SK-N-SH (cell line): ENCODE results near the gene SELENOI. TPM values are rescaled to one million over a fixed set of nuclear protein-coding genes. Genes with fewer than 3 reads are reported as not detected.

Experiments
- CTCF ChIA-PET: fragments of 300-600, 350-600 bp; formaldehyde crosslinking; extraction: SDS; loops from one replicate; lab custom pipeline; 2021; lab: Yijun Ruan, JAX
- POLR2A ChIA-PET: fragments of 350-600 bp; sonication (Branson Sonifier 250); formaldehyde crosslinking; extraction: SDS; loops from one replicate; lab custom pipeline; 2020; ENCODE audit warnings: antibody characterized with exemption, inconsistent platforms; lab: Yijun Ruan, JAX
- DNase-seq: peaks from one replicate; pipeline ENCODE4 v3.0.0; 2012
- H2AFZ ChIP-seq: fragments of 200-600 bp; sonication (generic); 2 replicates; pipeline ENCODE4 v1.8.1; 2016; ENCODE audit warnings: antibody characterized with exemption, mild to moderate bottlenecking, low read depth
- H3F3A ChIP-seq: fragments of 200-600 bp; sonication (generic); replicated peaks from 2 replicates; pipeline ENCODE3; 2016; ENCODE audit warnings: antibody characterized with exemption, mild to moderate bottlenecking; ENCODE audit not compliant: insufficient read depth
- H3K27ac ChIP-seq, 2 experiments: fragments of 200-500 bp in 1 of 2; fragments of 200-600 bp in 1 of 2; sonication (Bioruptor generic) in 1 of 2; sonication (generic), shearing (Covaris generic) in 1 of 2; 2 replicates each; pipeline versions ENCODE4 v1.5.1 to v1.6.1; 2014 to 2016; ENCODE audit warnings: low read depth in 2 of 2, inconsistent platforms in 1 of 2, low read length in 1 of 2, mild to moderate bottlenecking in 1 of 2, mixed read lengths in 1 of 2
- H3K27me3 ChIP-seq: fragments of 200-600 bp; sonication (generic), shearing (Covaris generic); 2 replicates; pipeline ENCODE4 v1.6.1; 2016; ENCODE audit warnings: mixed run types; ENCODE audit not compliant: insufficient read depth
- H3K36me3 ChIP-seq, 2 experiments: fragments of 200-500 bp in 1 of 2; fragments of 200-600 bp in 1 of 2; sonication (Bioruptor generic) in 1 of 2; sonication (generic) in 1 of 2; replicated peaks in 1 of 2; 2 replicates each; pipeline versions ENCODE3 to v1.5.1; 2014 to 2016; ENCODE audit warnings: low read length in 1 of 2, mild to moderate bottlenecking in 1 of 2; ENCODE audit not compliant: insufficient read depth in 2 of 2, control insufficient read depth in 1 of 2
- H3K4me1 ChIP-seq, 2 experiments: fragments of 200-500 bp in 1 of 2; fragments of 200-600 bp in 1 of 2; sonication (Bioruptor generic) in 1 of 2; sonication (generic), shearing (Covaris generic) in 1 of 2; 2 replicates each; pipeline versions ENCODE4 v1.5.1 to v1.6.1; 2014 to 2016; ENCODE audit warnings: low read depth in 1 of 2, low read length in 1 of 2, mixed run types in 1 of 2; ENCODE audit not compliant: insufficient read depth in 2 of 2, control insufficient read depth in 1 of 2
- H3K4me2 ChIP-seq: fragments of 200-600 bp; sonication (generic), shearing (Covaris generic); 2 replicates; pipeline ENCODE4 v1.6.1; 2017; ENCODE audit warnings: mixed run types
- H3K4me3 ChIP-seq, 2 experiments: fragments of 200-500 bp in 1 of 2; fragments of 200-600 bp in 1 of 2; sonication (Bioruptor generic) in 1 of 2; sonication (generic), shearing (Covaris generic) in 1 of 2; 2 replicates each; pipeline versions ENCODE4 v1.5.1 to v1.8.1; 2014 to 2016; ENCODE audit warnings: low read depth in 2 of 2, inconsistent platforms in 1 of 2, low read length in 1 of 2, mild to moderate bottlenecking in 1 of 2, mixed read lengths in 1 of 2, moderate library complexity in 1 of 2
- H3K79me2 ChIP-seq: fragments of 200-600 bp; sonication (generic); 2 replicates; pipeline ENCODE4 v1.8.1; 2017; ENCODE audit warnings: mild to moderate bottlenecking; ENCODE audit not compliant: insufficient read depth
- H3K9ac ChIP-seq: fragments of 200-600 bp; sonication (generic); 2 replicates; pipeline ENCODE4 v1.6.1; 2017; ENCODE audit warnings: mixed run types
- H3K9me2 ChIP-seq: fragments of 200-600 bp; sonication (generic); 2 replicates; pipeline ENCODE4 v1.6.1; 2017; ENCODE audit warnings: mixed run types
- H3K9me3 ChIP-seq: fragments of 200-600 bp; sonication (generic); 2 replicates; pipeline ENCODE4 v1.6.1; 2017; ENCODE audit warnings: mixed run types, mild to moderate bottlenecking, moderate library complexity
- H4K20me1 ChIP-seq: fragments of 200-600 bp; sonication (generic); 2 replicates; pipeline ENCODE4 v1.6.1; 2017; ENCODE audit warnings: mild to moderate bottlenecking, mixed run types; ENCODE audit not compliant: insufficient read depth
- ELF1 ChIP-seq: IDR thresholded peaks from 2 replicates; pipeline ENCODE4 v1.4.0; 2012
- EP300 ChIP-seq, 2 experiments: IDR thresholded peaks; 2 replicates each; pipeline versions ENCODE4 v1.4.0 to v1.6.1; 2012; ENCODE audit warnings: borderline replicate concordance in 1 of 2, low read depth in 1 of 2, low read length in 1 of 2
- FOSL2 ChIP-seq: IDR thresholded peaks from 2 replicates; pipeline ENCODE4 v1.4.0; 2012; ENCODE audit warnings: low read depth, mild to moderate bottlenecking, moderate library complexity, borderline replicate concordance
- GABPA ChIP-seq: IDR thresholded peaks from 2 replicates; pipeline ENCODE4 v1.4.0; 2012; ENCODE audit warnings: low read depth, mild to moderate bottlenecking
- GATA2 ChIP-seq: sonication (generic); formaldehyde crosslinking; IDR thresholded peaks from 2 replicates; pipeline ENCODE4 v1.5.0; 2020; ENCODE audit warnings: mild to moderate bottlenecking, missing genetic modification reagents
- JUND ChIP-seq: IDR thresholded peaks from 2 replicates; pipeline ENCODE4 v1.4.0; 2012
- MEF2A ChIP-seq: IDR thresholded peaks from 2 replicates; pipeline ENCODE4 v1.4.0; 2012; ENCODE audit warnings: low read depth, borderline replicate concordance
- NFIC ChIP-seq: IDR thresholded peaks from 2 replicates; pipeline ENCODE4 v1.4.0; 2012; ENCODE audit warnings: borderline replicate concordance
- POLR2AphosphoS5 ChIP-seq: IDR thresholded peaks from 2 replicates; pipeline ENCODE4 v1.6.1; 2012; ENCODE audit warnings: low read depth, low read length
- RCOR1 ChIP-seq: fragments of 150-350 bp; IDR thresholded peaks from 2 replicates; pipeline ENCODE4 v1.6.1; 2017; ENCODE audit warnings: antibody characterized with exemption, low read length
- RFX5 ChIP-seq: IDR thresholded peaks from 2 replicates; pipeline ENCODE4 v1.6.1; 2012; ENCODE audit warnings: mild to moderate bottlenecking, improper control_type of control experiment, low read length
- RXRA ChIP-seq: IDR thresholded peaks from 2 replicates; pipeline ENCODE4 v1.4.0; 2012; ENCODE audit warnings: low read depth, mild to moderate bottlenecking, borderline replicate concordance
- SIN3A ChIP-seq: IDR thresholded peaks from 2 replicates; pipeline ENCODE4 v1.6.1; 2012; ENCODE audit warnings: low read depth, mild to moderate bottlenecking, low read length, moderate library complexity, borderline replicate concordance
- TAF1 ChIP-seq: IDR thresholded peaks from 2 replicates; pipeline ENCODE4 v1.6.1; 2012; ENCODE audit warnings: low read depth, mild to moderate bottlenecking, low read length, moderate library complexity, borderline replicate concordance
- TCF12 ChIP-seq: IDR thresholded peaks from 2 replicates; pipeline ENCODE4 v1.4.0; 2012
- YY1 ChIP-seq: IDR thresholded peaks from 2 replicates; pipeline ENCODE4 v1.4.0; 2012; ENCODE audit warnings: low read depth, mild to moderate bottlenecking
- WGBS: methylation state at CpG from one replicate; pipeline ENCODE4 v1.1.6; 2017; ENCODE audit warnings: low lambda C conversion rate; 5-methylcytosine and 5-hydroxymethylcytosine counted together
- polyA plus RNA-seq, 3 experiments: library from polyadenylated mRNA; depleted of rRNA; stranded (reverse); fragments of >200 nt; gene quantifications; 2 replicates each; pipeline ENCODE4 v1.2.3, GENCODE V29; 2012
- TF ChIP-seq, protein P1 (sequence below): IDR thresholded peaks from 2 replicates; pipeline ENCODE4 v1.6.1; 2012; ENCODE audit warnings: mild to moderate bottlenecking, low read depth, low read length, moderate library complexity
- TF ChIP-seq, protein P2 (sequence below): IDR thresholded peaks from 2 replicates; pipeline ENCODE4 v1.4.0; 2012; ENCODE audit warnings: low read depth, borderline replicate concordance
- TF ChIP-seq, protein P3 (sequence below): IDR thresholded peaks from 2 replicates; pipeline ENCODE4; 2012

Gene SELENOI
- polyA plus RNA-seq, 1 of the 3 experiments (the other 2 are of a cell fraction): 4.4 TPM

DNA sequence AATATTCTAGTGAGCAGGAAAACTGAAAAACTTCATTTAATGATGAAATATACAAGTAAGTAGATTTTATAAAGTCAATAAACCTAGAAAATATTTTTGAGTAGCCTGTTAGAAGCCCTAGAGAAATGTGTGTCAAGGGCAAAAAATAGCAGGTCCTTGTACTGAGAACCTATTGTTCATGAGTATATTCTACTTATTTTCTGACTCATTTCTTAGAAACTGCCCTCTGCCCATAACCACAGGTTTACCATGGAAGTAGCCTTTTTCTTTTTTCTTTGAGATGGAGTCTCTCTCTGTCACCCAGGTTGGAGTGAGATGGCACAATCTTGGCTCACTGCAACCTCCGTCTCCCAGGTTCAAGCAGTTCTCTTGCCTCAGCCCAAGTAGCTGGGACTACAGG, 19.4 kb upstream of the SELENOI start:
- Histone ChIP-seq H4K20me1 (no peaks in the 10 kb centered on the region), H3K4me1 (no peaks in the 10 kb centered on the region), H3K4me3 (no peak overlapping the region), H3K36me3 (no peaks in the 10 kb centered on the region), H3K27ac (no peak overlapping the region), H3K9me3 (no peaks in the 10 kb centered on the region), H3K4me2 (no peak overlapping the region), H3K79me2 (no peaks in the 10 kb centered on the region), H2AFZ (no peak overlapping the region), H3F3A (peaks cover 6% of the 10 kb centered on the region), H3K27me3 (no peaks in the 10 kb centered on the region)
- no peak for DNase-seq
- CTCF ChIA-PET: interaction anchor here (1.0 to 1.7 kb wide), 4 partner anchors 9 to 91 kb away, joined by 3 to 4 read pairs (median 3); no protein-coding TSS in a partner anchor
- POLR2A ChIA-PET: no interaction called here
- TF ChIP-seq GATA2 (CRISPR knock-in tag) (no peak), ELF1 (no peak), RCOR1 (no peak), RXRA (no peak), RFX5 (no peak), SIN3A (no peak), MEF2A (no peak), EP300 (IDR thresholded peaks at IDR 0.05; ENCODE audit: borderline replicate concordance in 1 of 2, low read depth in 1 of 2, low read length in 1 of 2) (no peak), JUND (no peak), YY1 (no peak), TAF1 (no peak), TCF12 (no peak), NFIC (no peak), GABPA (no peak), FOSL2 (no peak), POLR2AphosphoS5 (no peak)
- TF ChIP-seq, protein P1, sequence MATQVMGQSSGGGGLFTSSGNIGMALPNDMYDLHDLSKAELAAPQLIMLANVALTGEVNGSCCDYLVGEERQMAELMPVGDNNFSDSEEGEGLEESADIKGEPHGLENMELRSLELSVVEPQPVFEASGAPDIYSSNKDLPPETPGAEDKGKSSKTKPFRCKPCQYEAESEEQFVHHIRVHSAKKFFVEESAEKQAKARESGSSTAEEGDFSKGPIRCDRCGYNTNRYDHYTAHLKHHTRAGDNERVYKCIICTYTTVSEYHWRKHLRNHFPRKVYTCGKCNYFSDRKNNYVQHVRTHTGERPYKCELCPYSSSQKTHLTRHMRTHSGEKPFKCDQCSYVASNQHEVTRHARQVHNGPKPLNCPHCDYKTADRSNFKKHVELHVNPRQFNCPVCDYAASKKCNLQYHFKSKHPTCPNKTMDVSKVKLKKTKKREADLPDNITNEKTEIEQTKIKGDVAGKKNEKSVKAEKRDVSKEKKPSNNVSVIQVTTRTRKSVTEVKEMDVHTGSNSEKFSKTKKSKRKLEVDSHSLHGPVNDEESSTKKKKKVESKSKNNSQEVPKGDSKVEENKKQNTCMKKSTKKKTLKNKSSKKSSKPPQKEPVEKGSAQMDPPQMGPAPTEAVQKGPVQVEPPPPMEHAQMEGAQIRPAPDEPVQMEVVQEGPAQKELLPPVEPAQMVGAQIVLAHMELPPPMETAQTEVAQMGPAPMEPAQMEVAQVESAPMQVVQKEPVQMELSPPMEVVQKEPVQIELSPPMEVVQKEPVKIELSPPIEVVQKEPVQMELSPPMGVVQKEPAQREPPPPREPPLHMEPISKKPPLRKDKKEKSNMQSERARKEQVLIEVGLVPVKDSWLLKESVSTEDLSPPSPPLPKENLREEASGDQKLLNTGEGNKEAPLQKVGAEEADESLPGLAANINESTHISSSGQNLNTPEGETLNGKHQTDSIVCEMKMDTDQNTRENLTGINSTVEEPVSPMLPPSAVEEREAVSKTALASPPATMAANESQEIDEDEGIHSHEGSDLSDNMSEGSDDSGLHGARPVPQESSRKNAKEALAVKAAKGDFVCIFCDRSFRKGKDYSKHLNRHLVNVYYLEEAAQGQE: no peak
- TF ChIP-seq, protein P2, sequence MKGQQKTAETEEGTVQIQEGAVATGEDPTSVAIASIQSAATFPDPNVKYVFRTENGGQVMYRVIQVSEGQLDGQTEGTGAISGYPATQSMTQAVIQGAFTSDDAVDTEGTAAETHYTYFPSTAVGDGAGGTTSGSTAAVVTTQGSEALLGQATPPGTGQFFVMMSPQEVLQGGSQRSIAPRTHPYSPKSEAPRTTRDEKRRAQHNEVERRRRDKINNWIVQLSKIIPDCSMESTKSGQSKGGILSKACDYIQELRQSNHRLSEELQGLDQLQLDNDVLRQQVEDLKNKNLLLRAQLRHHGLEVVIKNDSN: no peak
- TF ChIP-seq, protein P3, sequence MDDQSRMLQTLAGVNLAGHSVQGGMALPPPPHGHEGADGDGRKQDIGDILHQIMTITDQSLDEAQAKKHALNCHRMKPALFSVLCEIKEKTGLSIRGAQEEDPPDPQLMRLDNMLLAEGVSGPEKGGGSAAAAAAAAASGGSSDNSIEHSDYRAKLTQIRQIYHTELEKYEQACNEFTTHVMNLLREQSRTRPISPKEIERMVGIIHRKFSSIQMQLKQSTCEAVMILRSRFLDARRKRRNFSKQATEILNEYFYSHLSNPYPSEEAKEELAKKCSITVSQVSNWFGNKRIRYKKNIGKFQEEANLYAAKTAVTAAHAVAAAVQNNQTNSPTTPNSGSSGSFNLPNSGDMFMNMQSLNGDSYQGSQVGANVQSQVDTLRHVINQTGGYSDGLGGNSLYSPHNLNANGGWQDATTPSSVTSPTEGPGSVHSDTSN: no peak
- TF ChIP-seq, all 33 proteins: peak for 0
- no peaks in the 10 kb centered on the region for H3K9me2 ChIP-seq
- no peak overlapping the region for H3K9ac ChIP-seq
- WGBS: 95% methylated on average over 1 of the region's 1 CpG
